IPS-NIHi7 (cell line): Measurements from ENCODE around the gene SLAIN2.

Experiments used
- DNase-seq: peaks from one replicate; pipeline ENCODE4 v3.0.0; 2012; ENCODE audit warnings: mixed read lengths; ENCODE audit errors: extremely low spot score

The SLAIN2 gene

DNA sequence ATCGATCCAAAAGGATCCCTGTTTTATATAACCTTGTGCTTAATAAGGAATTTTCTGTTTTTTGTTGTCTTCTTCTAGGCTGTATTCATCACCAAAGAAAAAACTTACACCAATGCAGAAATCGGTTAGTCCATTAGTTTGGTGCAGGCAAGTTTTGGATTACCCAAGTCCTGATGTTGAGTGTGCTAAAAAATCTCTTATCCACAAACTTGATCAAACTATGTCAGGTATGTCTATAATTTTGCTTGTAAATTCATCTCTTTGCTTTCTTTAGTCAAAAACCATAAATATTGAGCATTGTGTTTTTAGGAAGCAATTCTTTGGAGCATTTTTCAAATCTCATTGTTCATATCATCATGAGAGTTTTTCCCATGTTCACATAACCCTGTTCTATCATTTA, 28.4 kb downstream of the SLAIN2 start:
- no peak for DNase-seq

DNA sequence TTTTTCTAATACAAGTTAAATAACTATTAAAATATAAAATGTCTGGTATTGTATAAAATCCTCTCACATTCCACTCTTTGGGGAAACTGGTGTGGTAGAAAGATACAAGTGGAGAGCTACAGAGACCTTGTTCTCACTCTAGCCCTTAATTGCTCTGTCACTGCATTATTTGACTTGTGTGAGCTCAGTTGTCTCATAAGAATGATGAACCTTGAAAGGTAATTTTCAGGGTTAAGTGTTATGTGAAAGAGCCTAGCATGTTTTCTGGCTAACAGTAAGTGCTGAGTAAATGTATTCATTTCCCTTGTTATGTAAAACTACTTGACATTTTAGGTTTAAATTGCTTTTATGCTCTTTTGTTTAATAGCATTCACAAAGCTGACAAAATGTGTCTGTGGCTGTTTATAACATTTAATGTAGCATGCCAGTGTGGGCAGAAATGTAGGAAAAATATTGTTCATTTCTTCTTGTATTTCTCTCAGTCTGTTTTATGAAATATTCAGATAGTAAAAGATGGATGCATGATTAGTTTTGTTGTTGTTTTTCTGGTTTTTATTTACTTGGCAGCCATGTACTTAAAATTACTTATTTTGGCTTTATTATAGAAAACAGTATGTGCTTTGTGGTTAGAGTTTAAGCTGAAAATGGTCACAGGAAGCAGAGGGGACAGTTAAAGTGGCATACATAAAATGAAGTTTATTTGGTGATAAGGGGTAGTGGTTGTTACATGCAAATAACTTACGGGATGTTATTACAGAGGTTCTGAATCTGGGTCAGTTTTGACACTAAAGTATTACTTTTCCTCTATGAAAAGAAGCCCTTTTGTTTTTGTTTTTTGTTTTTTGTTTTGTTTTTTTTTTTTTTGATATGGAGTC, 29.2 kb downstream of the SLAIN2 start:
- no peak for DNase-seq

- no peak for DNase-seq
Measured at GRCh38 chr4:48372272-48372671, 30.9 kb downstream of the SLAIN2 start.

DNA sequence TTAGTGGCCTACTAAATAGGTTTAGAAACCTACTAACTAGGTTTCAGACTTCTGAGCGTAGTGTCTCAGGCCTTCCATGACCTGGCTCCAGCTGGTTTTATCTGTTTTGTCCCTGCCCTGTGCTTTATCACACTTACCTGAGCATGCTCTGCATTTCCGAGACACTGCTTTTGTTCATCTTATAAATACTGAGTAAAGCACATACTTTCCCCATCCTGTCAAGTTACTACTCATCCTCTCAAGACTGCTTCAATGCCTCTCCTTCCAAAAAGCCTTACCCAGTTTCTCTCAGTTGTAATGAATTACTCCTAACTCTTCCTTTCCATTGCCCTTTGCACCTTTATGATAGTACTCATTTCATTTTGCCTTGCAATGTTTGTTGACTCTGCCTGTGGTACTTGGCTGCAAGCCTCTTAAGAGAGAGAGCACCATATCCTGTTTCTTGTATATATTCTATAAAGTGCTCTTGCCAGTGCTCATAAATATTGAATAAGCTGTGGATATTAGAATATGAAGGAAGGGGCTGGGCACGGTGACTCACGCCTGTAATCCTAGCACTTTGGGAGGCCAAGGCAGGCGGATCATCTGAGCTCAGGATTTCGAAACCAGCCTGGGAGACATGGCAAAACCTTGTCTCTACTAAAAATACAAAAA, 34.4 kb downstream of the SLAIN2 start:
- no peak for DNase-seq

- DNase-seq, result no peak
Measured at GRCh38 chr4:48379587-48380180, 38.4 kb downstream of the SLAIN2 start.

DNA sequence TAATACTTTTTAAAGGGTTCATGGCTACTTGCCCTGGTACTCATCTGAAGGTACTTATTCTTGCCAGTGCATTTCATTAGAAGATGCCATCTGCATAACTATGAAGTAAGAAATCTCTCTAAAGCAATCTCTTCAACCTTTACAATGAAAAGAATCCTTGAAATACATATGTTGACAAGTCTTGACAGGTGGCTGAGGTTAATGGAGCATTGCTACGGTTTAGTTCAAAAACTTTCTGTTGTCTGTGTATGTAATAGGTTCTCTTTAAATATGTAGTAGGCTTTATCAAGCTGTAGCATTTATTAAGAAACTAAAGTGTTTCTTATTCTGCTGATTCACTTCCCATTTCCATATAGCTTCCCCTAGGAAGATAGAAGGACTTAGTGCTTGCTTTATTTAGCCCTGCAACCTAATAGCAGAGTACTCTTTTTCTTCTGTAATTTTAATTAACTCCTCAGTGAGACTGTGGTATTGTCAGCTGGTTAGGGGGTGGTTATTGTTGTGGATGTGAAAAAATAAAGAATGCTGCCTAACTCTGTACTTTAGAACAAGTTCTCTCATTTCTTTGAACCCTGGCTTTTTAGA, 39.3 kb downstream of the SLAIN2 start:
- DNase-seq, result no peak

DNA sequence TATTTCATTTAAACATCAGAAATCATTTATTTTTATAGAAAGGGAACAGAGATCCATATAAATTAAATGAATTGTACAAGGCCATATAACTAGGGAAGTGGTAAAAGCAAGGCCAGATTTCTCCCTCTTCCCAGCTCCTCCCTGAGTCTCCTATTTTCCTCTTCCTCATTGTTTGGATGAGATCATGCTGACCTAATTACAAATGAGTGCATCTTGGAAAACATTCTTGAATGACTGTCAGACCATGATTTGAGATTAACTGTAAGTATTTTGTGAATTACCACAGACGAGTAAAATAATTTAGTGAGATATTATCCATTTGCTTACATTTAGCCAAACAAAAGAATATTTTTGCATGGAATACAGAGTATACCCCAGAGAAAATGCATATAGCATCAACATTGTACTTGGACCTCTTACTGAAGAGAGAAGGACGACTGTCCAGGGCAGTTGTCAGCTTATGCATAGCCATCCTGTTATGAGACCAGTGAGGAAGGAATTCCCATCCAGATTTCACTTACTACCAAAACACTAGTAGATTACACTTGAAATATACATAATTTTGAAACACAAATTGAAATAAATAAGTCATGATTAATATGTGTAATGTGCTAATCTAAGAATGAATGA, 47.3 kb downstream of the SLAIN2 start:
- no peak for DNase-seq

- no peak for DNase-seq
Measured at GRCh38 chr4:48396043-48396442, 54.7 kb downstream of the SLAIN2 start.

GRCh38 chr4:48400416-48400815, 59.1 kb downstream of the SLAIN2 start:
- no peak for DNase-seq

- no peak for DNase-seq
Measured at GRCh38 chr4:48403358-48403757, 62.0 kb downstream of the SLAIN2 start.

GRCh38 chr4:48403779-48404178, 62.5 kb downstream of the SLAIN2 start:
- DNase-seq, result no peak

DNA sequence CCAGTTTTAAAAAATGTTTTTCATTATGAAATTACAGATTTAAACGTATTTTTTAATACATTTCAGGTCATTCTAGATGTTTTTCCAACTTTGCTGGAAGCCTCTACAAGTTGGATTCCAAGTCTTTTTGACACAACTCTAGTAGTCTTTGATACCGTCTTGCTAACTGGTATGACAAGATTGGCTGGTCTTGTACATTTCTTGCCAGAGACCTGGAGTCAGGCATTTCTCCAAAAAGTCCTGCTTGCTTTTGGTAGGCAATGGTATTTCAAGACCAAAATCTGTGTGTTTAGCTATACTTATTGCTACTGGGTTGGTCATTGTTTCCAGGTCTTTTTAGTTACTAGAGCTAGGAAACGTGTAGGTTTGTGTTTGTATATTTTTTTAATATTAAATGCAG, 64.6 kb downstream of the SLAIN2 start:
- DNase-seq, result no peak

- DNase-seq, result no peak
Measured at GRCh38 chr4:48409203-48409602, 67.9 kb downstream of the SLAIN2 start.

DNA sequence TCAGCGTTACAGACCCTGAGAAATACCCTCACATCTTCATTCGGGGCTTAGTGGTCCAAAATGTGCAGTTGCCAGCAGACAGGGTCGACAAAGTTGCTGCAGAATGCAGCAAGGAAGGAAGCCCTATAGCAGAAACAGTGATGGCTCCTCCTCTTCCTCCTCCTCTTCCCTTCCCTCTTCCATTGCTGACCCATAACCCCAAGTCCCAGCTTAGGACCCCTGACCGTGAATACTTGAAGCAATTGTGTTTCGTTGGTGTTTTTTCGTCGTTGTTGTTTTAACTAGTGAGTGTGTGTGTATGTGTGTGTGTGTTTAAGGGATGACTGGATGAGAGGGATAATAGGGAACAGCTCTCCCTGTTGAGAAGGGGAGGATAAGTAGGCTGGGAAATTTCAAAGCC, 69.5 kb downstream of the SLAIN2 start:
- no peak for DNase-seq

GRCh38 chr4:48420144-48420543, 78.8 kb downstream of the SLAIN2 start:
- DNase-seq, result no peak

- DNase-seq, result no peak
Measured at GRCh38 chr4:48421101-48421500, 79.8 kb downstream of the SLAIN2 start.

GRCh38 chr4:48428926-48429325, 87.6 kb downstream of the SLAIN2 start:
- no peak for DNase-seq

GRCh38 chr4:48429709-48430474, 88.6 kb downstream of the SLAIN2 start:
- DNase-seq, result no peak

DNA sequence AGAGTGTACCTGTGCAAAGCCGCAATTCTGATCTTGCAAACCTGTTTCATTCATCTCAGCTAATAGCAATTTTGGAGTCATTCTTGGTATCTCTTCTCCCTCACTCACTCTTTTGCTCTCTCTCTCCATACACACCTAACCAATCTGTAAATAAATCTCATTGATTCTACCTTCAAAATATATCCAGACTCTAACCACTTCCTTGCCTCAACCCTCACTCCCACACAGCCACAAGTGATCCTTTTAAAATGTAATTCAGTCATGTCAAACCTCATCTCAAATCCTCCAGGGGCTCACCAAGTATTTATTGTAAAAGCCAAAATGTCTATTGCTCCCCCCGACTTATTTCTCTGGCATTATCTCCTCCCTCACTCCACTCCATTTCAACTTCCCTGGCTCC, 90.1 kb downstream of the SLAIN2 start:
- no peak for DNase-seq

- DNase-seq, result no peak
Measured at GRCh38 chr4:48432017-48432416, 90.7 kb downstream of the SLAIN2 start.

DNA sequence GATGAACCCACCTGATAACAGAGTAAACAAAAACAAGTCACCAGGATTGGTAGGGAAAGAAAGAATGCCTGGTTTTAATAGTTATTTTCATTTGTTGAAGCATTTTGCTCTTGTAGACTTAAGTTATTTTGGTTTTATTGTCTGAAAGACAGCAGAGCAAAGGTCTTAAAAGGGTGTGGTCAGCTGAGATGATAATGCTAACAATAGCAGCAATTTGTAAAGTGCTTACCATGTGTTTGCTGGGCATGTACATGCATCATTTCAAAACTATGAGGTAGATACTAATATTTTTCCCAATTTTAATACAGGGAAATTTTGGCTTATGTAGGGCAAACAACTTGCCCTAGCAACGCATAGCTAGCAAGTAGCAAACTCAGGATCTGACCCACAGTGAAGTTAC, 95.0 kb downstream of the SLAIN2 start:
- no peak for DNase-seq
